ENCODE data around the gene LGR4.

Gene LGR4

DNA sequence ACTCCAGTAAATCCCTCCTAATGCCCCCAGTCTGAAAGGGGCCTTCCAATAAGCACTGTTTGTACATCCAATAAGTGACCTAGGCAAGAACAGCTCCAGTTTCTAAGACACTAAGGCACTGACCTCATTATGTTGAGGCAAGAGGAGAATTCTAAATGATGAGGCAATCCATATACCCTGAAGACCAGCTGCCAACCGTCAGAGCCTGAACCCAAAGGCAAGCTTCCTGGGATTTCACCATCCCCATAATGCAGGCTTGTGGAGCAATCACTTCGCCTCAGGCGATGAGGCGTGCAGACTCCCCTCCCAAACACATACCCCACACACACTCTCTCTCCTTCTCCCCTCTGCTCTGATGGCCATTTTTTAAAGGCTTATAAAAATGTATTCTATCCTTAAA lies 49.5 kb downstream of the LGR4 start:
- no peaks in the 10 kb centered on the region for H3K36me3 ChIP-seq (ENCODE audit: insufficient read depth, insufficient read length, low read length)
- H3K4me3 ChIP-seq (ENCODE audit: insufficient read length, low read depth): no peak overlapping the region
- peaks cover 9% of the 10 kb centered on the region; the same call in 1 of the 2 replicates for H3K9me3 ChIP-seq (ENCODE audit: insufficient read depth, low read length)
- H3K9ac ChIP-seq (ENCODE audit: insufficient read length, low read depth): no peak overlapping the region
- TF ChIP-seq ZNF274 (IDR thresholded peaks at IDR 0.05; ENCODE audit: low read depth, low read length): no peak
- no peak for DNase-seq (ENCODE audit: low read depth, low spot score)
- no peaks in the 10 kb centered on the region for H3K27me3 ChIP-seq (ENCODE audit: insufficient read depth, insufficient read length)
- no peaks in the 10 kb centered on the region for H3K4me1 ChIP-seq (ENCODE audit: insufficient read depth, insufficient read length)

DNA sequence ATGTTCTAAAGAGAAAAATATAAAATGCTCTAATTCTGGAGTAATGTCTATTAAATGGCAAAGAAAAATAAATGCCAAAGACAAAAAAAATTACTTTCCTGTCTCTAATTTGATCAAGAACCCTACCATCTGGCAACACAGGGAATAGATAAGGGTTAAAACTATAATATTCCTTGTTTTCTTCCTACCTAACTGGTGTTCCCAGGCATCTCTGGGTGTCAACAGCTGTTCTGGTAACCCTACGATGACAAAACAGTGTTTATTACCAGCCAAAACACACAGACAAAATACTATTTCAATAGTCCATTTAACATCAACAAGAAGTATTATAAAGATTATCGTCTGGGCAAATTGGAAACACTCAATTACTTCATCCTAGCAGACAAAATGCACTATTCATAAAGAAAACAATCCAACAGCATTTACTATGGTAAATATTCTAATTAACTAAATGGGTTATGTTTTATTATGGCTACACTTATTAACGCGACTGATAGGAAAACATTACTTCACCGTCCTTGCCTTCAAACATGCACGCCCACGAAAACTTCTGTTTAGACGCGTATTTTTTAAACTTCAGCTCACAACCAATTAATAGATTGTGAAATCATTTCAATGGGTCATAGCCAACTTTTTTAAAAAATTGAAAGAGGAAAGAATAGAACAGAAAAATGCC lies 50.6 kb downstream of the LGR4 start:
- no peak for DNase-seq (ENCODE audit: low read depth, low spot score)
- TF ChIP-seq SUZ12 (IDR thresholded peaks at IDR 0.05; ENCODE audit: extremely low read depth, insufficient read depth, insufficient read length) (no peak), ZNF274 (IDR thresholded peaks at IDR 0.05; ENCODE audit: low read depth, low read length) (no peak), YY1 (IDR thresholded peaks at IDR 0.05; ENCODE audit: insufficient read depth, insufficient read length) (no peak)

DNA sequence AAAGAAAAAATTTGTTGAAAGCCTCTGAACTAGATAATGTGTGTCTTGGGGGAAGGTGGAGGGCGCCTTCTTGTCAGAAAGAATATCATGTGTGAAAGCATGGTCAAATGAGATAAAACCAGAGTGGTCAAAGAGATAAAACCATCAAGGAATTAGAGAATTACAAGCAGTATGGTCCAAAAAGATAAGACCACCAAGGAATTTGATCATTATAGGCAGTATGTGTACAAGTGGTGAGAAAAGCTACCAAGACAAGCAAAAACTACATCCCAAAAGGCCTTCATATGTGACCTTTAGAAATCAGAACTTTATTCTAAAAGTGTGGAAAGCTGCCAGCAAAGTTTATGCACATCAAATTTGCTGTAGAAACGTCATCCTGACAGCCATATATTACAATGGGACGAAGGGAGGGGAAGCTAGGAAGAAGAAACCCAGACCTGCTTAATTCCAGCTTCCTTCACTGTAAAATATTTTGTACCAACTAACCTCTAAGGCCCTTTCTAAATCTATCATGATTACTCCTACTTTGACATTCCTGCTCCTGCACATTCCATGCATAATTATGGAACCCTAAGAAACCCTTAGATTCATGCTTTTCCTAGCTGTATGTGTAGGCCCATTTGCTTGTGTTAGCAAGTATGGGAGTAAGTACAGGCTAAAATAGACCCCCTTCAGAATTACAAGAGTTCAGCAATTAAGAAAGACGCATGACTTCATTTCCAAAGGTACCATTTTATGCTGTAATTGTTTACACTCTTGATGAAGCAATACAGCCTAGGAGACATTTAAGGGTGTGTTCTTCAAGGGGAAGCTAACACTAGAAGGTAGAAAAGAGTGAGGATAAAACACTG lies 51.6 kb downstream of the LGR4 start:
- H3K4me1 ChIP-seq (ENCODE audit: insufficient read depth, insufficient read length): no peaks in the 10 kb centered on the region
- DNase-seq (ENCODE audit: low read depth, low spot score): no peak

More for the DNA sequence above, 50.6 kb downstream of the LGR4 start:
- Histone ChIP-seq H3K4me3 (ENCODE audit: insufficient read length, low read depth) (no peak overlapping the region), H3K9ac (ENCODE audit: insufficient read length, low read depth) (no peak overlapping the region), H3K4me1 (ENCODE audit: insufficient read depth, insufficient read length) (no peaks in the 10 kb centered on the region), H3K9me3 (ENCODE audit: insufficient read depth, low read length) (peaks cover 9% of the 10 kb centered on the region; the same call in 1 of the 2 replicates), H3K27me3 (ENCODE audit: insufficient read depth, insufficient read length) (no peaks in the 10 kb centered on the region), H3K36me3 (ENCODE audit: insufficient read depth, insufficient read length, low read length) (no peaks in the 10 kb centered on the region)

DNA sequence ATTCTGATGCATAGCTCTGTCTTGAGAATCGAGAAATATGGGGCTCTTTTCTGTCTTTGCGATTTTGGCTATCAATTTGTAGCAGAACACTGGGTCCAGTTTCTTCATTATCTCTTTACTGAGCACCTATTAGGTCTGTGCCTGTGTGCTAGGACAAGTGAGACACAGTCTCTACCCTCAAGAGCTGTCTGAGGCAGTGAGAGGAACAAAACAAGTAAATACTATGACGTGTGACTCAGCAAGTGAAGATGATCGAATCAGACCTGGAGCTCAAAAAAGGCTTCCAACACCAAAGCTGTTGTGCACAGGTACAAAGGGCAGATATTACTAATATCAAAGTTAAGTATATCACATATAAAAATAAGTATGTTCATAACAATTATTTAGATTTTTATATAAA lies 52.4 kb downstream of the LGR4 start:
- no peak for TF ChIP-seq SUZ12 (IDR thresholded peaks at IDR 0.05; ENCODE audit: extremely low read depth, insufficient read depth, insufficient read length)
- no peak for TF ChIP-seq YY1 (IDR thresholded peaks at IDR 0.05; ENCODE audit: insufficient read depth, insufficient read length)
- TF ChIP-seq ZNF274 (IDR thresholded peaks at IDR 0.05; ENCODE audit: low read depth, low read length): no peak
- H3K4me3 ChIP-seq (ENCODE audit: insufficient read length, low read depth): no peak overlapping the region
- no peak overlapping the region for H3K9ac ChIP-seq (ENCODE audit: insufficient read length, low read depth)
- peaks cover 9% of the 10 kb centered on the region; the same call in 1 of the 2 replicates for H3K9me3 ChIP-seq (ENCODE audit: insufficient read depth, low read length)
- no peaks in the 10 kb centered on the region for H3K4me1 ChIP-seq (ENCODE audit: insufficient read depth, insufficient read length)
- no peaks in the 10 kb centered on the region for H3K36me3 ChIP-seq (ENCODE audit: insufficient read depth, insufficient read length, low read length)
- DNase-seq (ENCODE audit: low read depth, low spot score): no peak
- H3K27me3 ChIP-seq (ENCODE audit: insufficient read depth, insufficient read length): no peaks in the 10 kb centered on the region

More for the DNA sequence above, 51.6 kb downstream of the LGR4 start:
- H3K4me3 ChIP-seq (ENCODE audit: insufficient read length, low read depth): no peak overlapping the region
- no peaks in the 10 kb centered on the region for H3K36me3 ChIP-seq (ENCODE audit: insufficient read depth, insufficient read length, low read length)
- TF ChIP-seq SUZ12 (IDR thresholded peaks at IDR 0.05; ENCODE audit: extremely low read depth, insufficient read depth, insufficient read length) (no peak), ZNF274 (IDR thresholded peaks at IDR 0.05; ENCODE audit: low read depth, low read length) (no peak), YY1 (IDR thresholded peaks at IDR 0.05; ENCODE audit: insufficient read depth, insufficient read length) (no peak)
- H3K9ac ChIP-seq (ENCODE audit: insufficient read length, low read depth): no peak overlapping the region
- peaks cover 9% of the 10 kb centered on the region; the same call in 1 of the 2 replicates for H3K9me3 ChIP-seq (ENCODE audit: insufficient read depth, low read length)
- H3K27me3 ChIP-seq (ENCODE audit: insufficient read depth, insufficient read length): no peaks in the 10 kb centered on the region

DNA sequence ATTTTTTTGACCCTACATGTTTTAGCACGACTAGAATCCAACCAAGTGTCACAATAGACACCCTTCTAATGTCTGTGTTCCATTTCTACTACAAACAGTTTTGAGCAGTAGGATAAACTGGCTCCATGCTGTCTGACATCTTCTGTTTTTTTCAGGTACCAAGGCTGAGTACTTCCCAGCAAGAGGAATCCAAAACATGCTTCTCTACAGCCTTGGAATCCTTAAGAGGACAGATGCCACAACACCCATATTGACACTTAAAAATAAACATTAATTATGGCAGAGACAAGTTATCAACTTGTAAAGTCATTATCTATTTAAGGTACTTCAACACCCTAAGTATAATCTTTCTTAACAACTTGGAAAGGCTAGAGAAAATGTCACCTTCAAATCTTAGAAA lies 54.2 kb downstream of the LGR4 start:
- H3K9me3 ChIP-seq (ENCODE audit: insufficient read depth, low read length): peaks cover 9% of the 10 kb centered on the region; the same call in 1 of the 2 replicates
- H3K27me3 ChIP-seq (ENCODE audit: insufficient read depth, insufficient read length): no peaks in the 10 kb centered on the region
- H3K4me3 ChIP-seq (ENCODE audit: insufficient read length, low read depth): no peak overlapping the region
- no peak overlapping the region for H3K9ac ChIP-seq (ENCODE audit: insufficient read length, low read depth)
- no peak for DNase-seq (ENCODE audit: low read depth, low spot score)
- no peaks in the 10 kb centered on the region for H3K4me1 ChIP-seq (ENCODE audit: insufficient read depth, insufficient read length)
- no peaks in the 10 kb centered on the region for H3K36me3 ChIP-seq (ENCODE audit: insufficient read depth, insufficient read length, low read length)
- no peak for TF ChIP-seq SUZ12 (IDR thresholded peaks at IDR 0.05; ENCODE audit: extremely low read depth, insufficient read depth, insufficient read length)
- TF ChIP-seq YY1 (IDR thresholded peaks at IDR 0.05; ENCODE audit: insufficient read depth, insufficient read length): no peak

DNA sequence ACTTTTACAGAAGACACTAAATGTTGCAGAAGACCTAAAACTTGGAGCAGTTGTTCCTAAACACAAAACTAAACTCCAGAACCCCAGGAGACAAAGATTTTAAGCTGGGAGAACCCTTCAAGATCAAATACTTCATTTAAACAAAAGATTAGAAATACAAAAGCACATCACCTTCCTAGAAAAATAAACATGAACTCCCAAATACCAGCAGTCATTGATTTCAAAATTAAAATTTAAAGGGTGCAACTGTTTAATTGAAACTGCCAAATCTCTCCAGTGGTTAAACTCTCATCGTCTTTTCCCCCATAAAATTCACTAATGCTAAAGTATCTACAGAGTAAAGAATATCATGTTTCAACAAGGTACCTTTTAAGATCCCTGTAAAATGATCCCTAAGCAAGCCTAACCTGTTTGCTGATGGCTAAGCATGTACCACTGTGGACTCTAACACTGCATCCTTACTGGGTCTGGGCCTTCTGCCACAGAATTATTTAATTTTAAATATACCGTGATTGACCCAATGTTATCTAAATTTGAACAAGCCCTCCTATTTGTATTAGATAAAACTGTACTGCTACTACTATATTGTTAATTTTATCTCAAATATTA lies 55.9 kb downstream of the LGR4 start:
- Histone ChIP-seq H3K9ac (ENCODE audit: insufficient read length, low read depth) (no peak overlapping the region), H3K27me3 (ENCODE audit: insufficient read depth, insufficient read length) (no peaks in the 10 kb centered on the region), H3K4me1 (ENCODE audit: insufficient read depth, insufficient read length) (no peaks in the 10 kb centered on the region), H3K9me3 (ENCODE audit: insufficient read depth, low read length) (peaks cover 9% of the 10 kb centered on the region; the same call in 1 of the 2 replicates), H3K4me3 (ENCODE audit: insufficient read length, low read depth) (no peak overlapping the region), H3K36me3 (ENCODE audit: insufficient read depth, insufficient read length, low read length) (no peaks in the 10 kb centered on the region)
- TF ChIP-seq SUZ12 (IDR thresholded peaks at IDR 0.05; ENCODE audit: extremely low read depth, insufficient read depth, insufficient read length) (no peak), YY1 (IDR thresholded peaks at IDR 0.05; ENCODE audit: insufficient read depth, insufficient read length) (no peak), ZNF274 (IDR thresholded peaks at IDR 0.05; ENCODE audit: low read depth, low read length) (no peak)
- DNase-seq (ENCODE audit: low read depth, low spot score): no peak

DNA sequence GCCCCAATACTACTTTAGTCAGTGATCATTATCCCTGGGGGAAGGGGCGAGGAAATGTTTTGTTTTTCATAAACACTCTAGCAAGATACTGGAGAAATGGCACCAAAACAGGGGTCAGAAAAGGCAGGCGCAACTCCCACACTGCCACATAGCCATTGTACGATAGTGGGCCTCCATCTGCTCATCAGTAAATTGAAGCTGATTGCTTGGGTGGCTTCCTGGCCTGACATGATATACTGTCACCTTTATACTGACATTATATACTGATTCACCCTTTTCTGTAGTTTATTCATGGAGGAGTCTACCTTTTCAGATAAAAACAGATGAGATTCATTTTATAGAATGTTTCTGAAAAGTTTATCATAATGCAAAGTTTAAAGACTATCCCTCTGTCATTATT lies 57.9 kb downstream of the LGR4 start:
- H3K36me3 ChIP-seq (ENCODE audit: insufficient read depth, insufficient read length, low read length): peaks cover 4% of the 10 kb centered on the region
- H3K4me1 ChIP-seq (ENCODE audit: insufficient read depth, insufficient read length): no peaks in the 10 kb centered on the region
- no peak overlapping the region for H3K9ac ChIP-seq (ENCODE audit: insufficient read length, low read depth)
- no peak for DNase-seq (ENCODE audit: low read depth, low spot score)
- H3K27me3 ChIP-seq (ENCODE audit: insufficient read depth, insufficient read length): no peaks in the 10 kb centered on the region
- no peak for TF ChIP-seq SUZ12 (IDR thresholded peaks at IDR 0.05; ENCODE audit: extremely low read depth, insufficient read depth, insufficient read length)
- TF ChIP-seq ZNF274 (IDR thresholded peaks at IDR 0.05; ENCODE audit: low read depth, low read length): no peak
- no peak for TF ChIP-seq YY1 (IDR thresholded peaks at IDR 0.05; ENCODE audit: insufficient read depth, insufficient read length)
- no peak overlapping the region for H3K4me3 ChIP-seq (ENCODE audit: insufficient read length, low read depth)
- H3K9me3 ChIP-seq (ENCODE audit: insufficient read depth, low read length): peaks cover 8% of the 10 kb centered on the region; the same call in 1 of the 2 replicates
